ENCODE data around the gene ANO3. TPM values are rescaled to one million over a fixed set of nuclear protein-coding genes. Genes with fewer than 3 reads are reported as not detected.

The ANO3 gene
- polyA plus RNA-seq, 1 experiment: 3.0 TPM

DNA sequence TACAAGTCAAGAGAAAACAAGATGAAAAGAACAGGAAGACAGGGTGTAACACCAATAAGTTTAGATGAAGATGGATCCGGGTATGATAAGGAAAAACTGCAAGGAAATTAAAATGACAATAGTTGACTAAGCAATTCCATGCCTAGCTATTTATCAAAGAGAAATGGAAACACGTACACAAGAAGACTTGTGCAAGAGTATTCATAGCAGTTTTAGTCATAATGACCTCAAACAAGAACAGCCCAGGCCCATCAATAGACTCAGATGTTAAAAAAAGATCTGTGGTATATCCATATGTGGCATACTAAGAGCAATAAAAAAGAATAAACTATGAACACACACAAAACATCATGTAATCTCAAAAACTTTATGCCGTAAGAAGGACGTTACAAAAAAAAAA, 356.8 kb downstream of the ANO3 start:
- H3K27me3 ChIP-seq (ENCODE audit: control insufficient read depth, insufficient read depth, low read length): no peaks in the 10 kb centered on the region
- no peak for DNase-seq (ENCODE audit: low read depth)
- no peak overlapping the region for H3K4me3 ChIP-seq (ENCODE audit: low read depth, low read length)
- no peaks in the 10 kb centered on the region for H3K36me3 ChIP-seq (ENCODE audit: control insufficient read depth, insufficient read depth, low read length)
- TF ChIP-seq, protein P1, sequence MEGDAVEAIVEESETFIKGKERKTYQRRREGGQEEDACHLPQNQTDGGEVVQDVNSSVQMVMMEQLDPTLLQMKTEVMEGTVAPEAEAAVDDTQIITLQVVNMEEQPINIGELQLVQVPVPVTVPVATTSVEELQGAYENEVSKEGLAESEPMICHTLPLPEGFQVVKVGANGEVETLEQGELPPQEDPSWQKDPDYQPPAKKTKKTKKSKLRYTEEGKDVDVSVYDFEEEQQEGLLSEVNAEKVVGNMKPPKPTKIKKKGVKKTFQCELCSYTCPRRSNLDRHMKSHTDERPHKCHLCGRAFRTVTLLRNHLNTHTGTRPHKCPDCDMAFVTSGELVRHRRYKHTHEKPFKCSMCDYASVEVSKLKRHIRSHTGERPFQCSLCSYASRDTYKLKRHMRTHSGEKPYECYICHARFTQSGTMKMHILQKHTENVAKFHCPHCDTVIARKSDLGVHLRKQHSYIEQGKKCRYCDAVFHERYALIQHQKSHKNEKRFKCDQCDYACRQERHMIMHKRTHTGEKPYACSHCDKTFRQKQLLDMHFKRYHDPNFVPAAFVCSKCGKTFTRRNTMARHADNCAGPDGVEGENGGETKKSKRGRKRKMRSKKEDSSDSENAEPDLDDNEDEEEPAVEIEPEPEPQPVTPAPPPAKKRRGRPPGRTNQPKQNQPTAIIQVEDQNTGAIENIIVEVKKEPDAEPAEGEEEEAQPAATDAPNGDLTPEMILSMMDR (IDR thresholded peaks at IDR 0.05; ENCODE audit: insufficient read depth, low read depth, low read length): no peak
- CTCF ChIA-PET: no interaction called here
- POLR2A ChIA-PET: no interaction called here

DNA sequence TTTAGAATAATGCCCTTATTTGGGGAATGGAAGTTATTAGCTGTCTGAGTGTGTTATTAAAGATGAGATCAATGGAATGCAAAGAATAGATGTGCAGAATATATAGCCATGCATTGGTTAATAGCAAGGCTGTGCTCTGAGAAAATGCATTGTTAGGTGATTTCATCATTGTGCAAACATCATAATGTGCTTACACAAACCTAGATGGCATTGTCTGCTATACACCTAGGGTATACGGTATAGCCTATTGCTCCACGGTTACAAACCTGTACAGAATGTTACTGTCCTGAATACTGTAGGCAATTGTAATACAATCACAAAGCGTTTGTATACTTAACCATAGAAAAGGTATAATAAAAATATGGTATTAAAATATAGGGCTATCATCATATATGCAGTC, 364.4 kb downstream of the ANO3 start:
- Histone ChIP-seq H3K4me3 (ENCODE audit: low read depth, low read length) (no peak overlapping the region), H3K36me3 (ENCODE audit: control insufficient read depth, insufficient read depth, low read length) (no peaks in the 10 kb centered on the region), H3K27me3 (ENCODE audit: control insufficient read depth, insufficient read depth, low read length) (no peaks in the 10 kb centered on the region)
- ChIA-PET POLR2A (no interaction called here), CTCF (no interaction called here)
- TF ChIP-seq, protein P1 (IDR thresholded peaks at IDR 0.05; ENCODE audit: insufficient read depth, low read depth, low read length): no peak
- DNase-seq (ENCODE audit: low read depth): no peak

DNA sequence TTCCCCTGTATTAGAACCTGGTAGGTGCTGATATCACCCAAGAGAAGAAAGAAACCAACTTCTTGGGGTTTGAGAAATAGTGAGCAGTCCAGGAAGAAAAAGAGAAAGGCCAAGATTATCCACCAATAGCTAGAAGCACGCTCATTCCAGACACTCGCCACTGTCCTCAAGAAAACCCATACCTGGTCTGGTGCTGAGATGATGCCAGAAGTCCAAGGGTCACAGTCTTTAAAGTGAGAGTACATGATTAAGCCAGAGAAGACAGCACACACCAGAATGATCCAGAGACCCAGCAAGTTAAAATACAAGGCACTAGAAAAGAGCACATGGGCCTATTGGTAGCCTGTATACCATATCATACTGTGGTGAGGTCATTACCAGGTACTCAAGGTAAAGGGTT, 366.3 kb downstream of the ANO3 start:
- DNase-seq (ENCODE audit: low read depth): no peak
- Histone ChIP-seq H3K36me3 (ENCODE audit: control insufficient read depth, insufficient read depth, low read length) (no peaks in the 10 kb centered on the region), H3K27me3 (ENCODE audit: control insufficient read depth, insufficient read depth, low read length) (no peaks in the 10 kb centered on the region), H3K4me3 (ENCODE audit: low read depth, low read length) (no peak overlapping the region)
- TF ChIP-seq, protein P1 (IDR thresholded peaks at IDR 0.05; ENCODE audit: insufficient read depth, low read depth, low read length): no peak
- ChIA-PET CTCF (no interaction called here), POLR2A (no interaction called here)

DNA sequence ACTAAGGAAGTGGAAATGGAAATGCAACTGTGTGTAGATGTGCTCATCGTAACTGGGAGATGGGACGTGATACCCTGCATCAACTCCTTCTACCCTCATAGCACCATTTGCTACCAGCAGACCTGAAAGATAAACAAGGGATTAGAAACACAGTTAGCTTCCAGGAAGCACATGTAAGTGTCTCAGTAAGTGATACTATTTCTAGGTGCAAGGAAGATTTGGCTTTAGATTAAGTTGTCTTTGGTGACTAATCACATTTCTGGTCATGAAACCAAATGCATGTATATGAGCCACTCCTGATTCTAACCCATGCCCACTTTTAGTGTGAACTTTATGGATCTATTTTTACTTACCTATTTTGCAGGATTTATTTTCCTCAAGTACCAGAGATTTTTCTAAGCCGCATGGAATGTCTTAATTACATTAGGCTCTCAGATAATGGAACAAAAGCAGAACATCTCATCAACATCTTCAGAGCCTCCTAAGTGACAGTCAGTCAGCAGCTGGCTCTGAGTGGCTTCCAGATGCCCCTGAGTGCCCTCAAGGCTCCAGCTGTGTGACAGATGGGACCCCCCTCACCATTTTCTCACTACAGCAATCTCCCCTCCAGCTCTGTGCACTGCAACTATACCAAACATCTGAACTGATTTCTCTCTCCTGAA, 368.8 kb downstream of the ANO3 start:
- Histone ChIP-seq H3K4me3 (ENCODE audit: low read depth, low read length) (no peak overlapping the region), H3K36me3 (ENCODE audit: control insufficient read depth, insufficient read depth, low read length) (no peaks in the 10 kb centered on the region), H3K27me3 (ENCODE audit: control insufficient read depth, insufficient read depth, low read length) (no peaks in the 10 kb centered on the region)
- no peak for DNase-seq (ENCODE audit: low read depth)
- TF ChIP-seq, protein P1 (IDR thresholded peaks at IDR 0.05; ENCODE audit: insufficient read depth, low read depth, low read length): no peak
- CTCF ChIA-PET: interaction anchor here (0.8 kb wide), 1 partner anchor 10 kb away, joined by 3 read pairs; no protein-coding TSS in a partner anchor
- POLR2A ChIA-PET: no interaction called here

DNA sequence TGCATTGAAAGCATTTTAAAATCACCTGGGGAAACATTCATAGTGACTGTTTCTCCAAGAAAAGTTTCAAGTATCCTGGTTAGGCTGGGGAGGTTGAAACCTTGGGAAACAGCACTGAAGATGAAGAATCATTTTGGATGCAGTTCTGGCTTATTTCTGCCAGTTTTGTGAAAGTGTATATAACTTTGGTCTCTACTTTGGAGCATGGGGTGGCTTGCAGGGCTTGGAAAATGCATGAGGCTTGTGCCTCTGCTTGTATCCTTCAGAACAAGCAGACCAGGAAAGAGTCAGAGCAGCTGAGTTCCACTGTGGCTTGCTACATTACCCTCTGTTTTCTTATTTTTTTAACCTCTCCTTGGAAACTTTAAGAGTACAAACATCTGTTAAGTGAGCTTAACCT, 370.5 kb downstream of the ANO3 start:
- CTCF ChIA-PET: no interaction called here
- no peak overlapping the region for H3K4me3 ChIP-seq (ENCODE audit: low read depth, low read length)
- POLR2A ChIA-PET: no interaction called here
- TF ChIP-seq, protein P1 (IDR thresholded peaks at IDR 0.05; ENCODE audit: insufficient read depth, low read depth, low read length): no peak
- H3K36me3 ChIP-seq (ENCODE audit: control insufficient read depth, insufficient read depth, low read length): no peaks in the 10 kb centered on the region
- DNase-seq (ENCODE audit: low read depth): no peak
- no peaks in the 10 kb centered on the region for H3K27me3 ChIP-seq (ENCODE audit: control insufficient read depth, insufficient read depth, low read length)

Data from BJ (cell line).